Mesenchymal stem cell (in vitro differentiated cells and primary cell): ENCODE results near the gene BICRAL.
"Not testable (repeated sequence)": the region's sequence is repeated elsewhere in the genome, so short reads cannot be mapped to it uniquely, and the experiment has no call there.

Source experiments
- DNase-seq: peaks from one replicate; pipeline ENCODE4 v3.0.0-alpha.2; 2013
- H2AFZ ChIP-seq: one replicate; pipeline ENCODE4 v1.6.1; 2013; ENCODE audit warnings: low read depth, mild to moderate bottlenecking, control low read depth, inconsistent platforms, low read length, moderate library complexity
- H2AK5ac ChIP-seq: 2 replicates; pipeline ENCODE4 v1.6.1; 2013; ENCODE audit warnings: low read length, moderate library complexity, mild to moderate bottlenecking, inconsistent platforms; ENCODE audit not compliant: severe bottlenecking
- H2BK120ac ChIP-seq: one replicate; pipeline ENCODE4 v1.6.1; 2013; ENCODE audit warnings: low read depth, mild to moderate bottlenecking, inconsistent platforms, low read length, moderate library complexity
- H2BK12ac ChIP-seq, 2 experiments: one replicate each; pipeline ENCODE4 v1.6.1; 2013; ENCODE audit warnings: inconsistent platforms in 2 of 2, low read length in 2 of 2, mild to moderate bottlenecking in 2 of 2, moderate library complexity in 2 of 2, control low read depth in 1 of 2
- H2BK15ac ChIP-seq: one replicate; pipeline ENCODE4 v1.6.1; 2013; ENCODE audit warnings: mild to moderate bottlenecking, low read depth, inconsistent platforms; ENCODE audit not compliant: poor library complexity, severe bottlenecking
- H2BK5ac ChIP-seq: 2 replicates; pipeline ENCODE4 v1.6.1; 2013; ENCODE audit warnings: low read depth, mild to moderate bottlenecking, low read length, control low read depth, inconsistent platforms; ENCODE audit not compliant: poor library complexity, severe bottlenecking
- H3K14ac ChIP-seq, 2 experiments: one replicate each; pipeline ENCODE4 v1.6.1; 2013; ENCODE audit warnings: inconsistent platforms in 2 of 2, low read length in 2 of 2, control low read depth in 1 of 2, mild to moderate bottlenecking in 1 of 2, moderate library complexity in 1 of 2
- H3K18ac ChIP-seq, 2 experiments: one replicate each; pipeline ENCODE4 v1.6.1; 2013; ENCODE audit warnings: inconsistent platforms in 2 of 2, low read length in 2 of 2, control low read depth in 1 of 2, low read depth in 1 of 2, mild to moderate bottlenecking in 1 of 2
- H3K23ac ChIP-seq, 2 experiments: one replicate each; pipeline ENCODE4 v1.6.1; 2013; ENCODE audit warnings: inconsistent platforms in 2 of 2, low read length in 2 of 2, mild to moderate bottlenecking in 2 of 2, moderate library complexity in 2 of 2, control low read depth in 1 of 2
- H3K27ac ChIP-seq: 2 replicates; pipeline ENCODE4 v1.5.1; 2013; ENCODE audit warnings: mild to moderate bottlenecking, moderate library complexity, low read length, control low read depth, inconsistent platforms; ENCODE audit not compliant: poor library complexity, severe bottlenecking
- H3K27me3 ChIP-seq, 2 experiments: 2 replicates each; pipeline versions ENCODE4 v1.6.1 to v1.7.0; 2013; ENCODE audit warnings: low read length in 2 of 2, mild to moderate bottlenecking in 2 of 2, moderate library complexity in 2 of 2, control low read depth in 1 of 2, inconsistent platforms in 1 of 2; ENCODE audit not compliant: control insufficient read depth in 1 of 2, insufficient read depth in 1 of 2
- H3K36me3 ChIP-seq, 2 experiments: 2 replicates each; pipeline versions ENCODE4 v1.6.1 to v1.7.0; 2013; ENCODE audit warnings: low read length in 2 of 2, control low read depth in 1 of 2, inconsistent platforms in 1 of 2, low read depth in 1 of 2, mild to moderate bottlenecking in 1 of 2; ENCODE audit not compliant: insufficient read depth in 2 of 2, control insufficient read depth in 1 of 2
- H3K4ac ChIP-seq, 2 experiments: one replicate each; pipeline ENCODE4 v1.6.1; 2013; ENCODE audit warnings: inconsistent platforms in 2 of 2, low read length in 2 of 2, mild to moderate bottlenecking in 2 of 2, moderate library complexity in 2 of 2, control low read depth in 1 of 2, low read depth in 1 of 2
- H3K4me1 ChIP-seq: 2 replicates; pipeline ENCODE4 v1.6.1; 2013; ENCODE audit warnings: low read depth, low read length, control low read depth; ENCODE audit not compliant: control insufficient read depth, insufficient read depth
- H3K4me2 ChIP-seq: 2 replicates; pipeline ENCODE4 v1.6.1; 2013; ENCODE audit warnings: low read length, mild to moderate bottlenecking, inconsistent platforms; ENCODE audit not compliant: poor library complexity, severe bottlenecking
- H3K4me3 ChIP-seq, 2 experiments: 2 replicates each; pipeline versions ENCODE4 v1.5.1 to v1.7.0; 2013; ENCODE audit warnings: low read length in 2 of 2, mild to moderate bottlenecking in 2 of 2, control low read depth in 1 of 2, low read depth in 1 of 2; ENCODE audit not compliant: insufficient read depth in 1 of 2
- H3K79me1 ChIP-seq: replicated peaks from 2 replicates; pipeline ENCODE4 v1.6.1; 2013; ENCODE audit warnings: mild to moderate bottlenecking, control low read depth, low read length, inconsistent platforms; ENCODE audit not compliant: poor library complexity, severe bottlenecking
- H3K9ac ChIP-seq: 2 replicates; pipeline ENCODE4 v1.7.0; 2013; ENCODE audit warnings: mild to moderate bottlenecking, low read length, moderate library complexity
- H3K9me3 ChIP-seq: 2 replicates; pipeline ENCODE4 v1.7.0; 2013; ENCODE audit warnings: mild to moderate bottlenecking, low read length; ENCODE audit not compliant: control insufficient read depth
- H4K8ac ChIP-seq: one replicate; pipeline ENCODE4 v1.6.1; 2013; ENCODE audit warnings: inconsistent platforms, mild to moderate bottlenecking, low read length, moderate library complexity
- H4K91ac ChIP-seq: one replicate; pipeline ENCODE4 v1.6.1; 2013; ENCODE audit warnings: mild to moderate bottlenecking, low read length, inconsistent platforms
- WGBS: methylation state at CpG from one replicate; pipeline ENCODE4 v1.1.7; 2013; ENCODE audit warnings: mixed read lengths; 5-methylcytosine and 5-hydroxymethylcytosine counted together

Gene BICRAL

DNA sequence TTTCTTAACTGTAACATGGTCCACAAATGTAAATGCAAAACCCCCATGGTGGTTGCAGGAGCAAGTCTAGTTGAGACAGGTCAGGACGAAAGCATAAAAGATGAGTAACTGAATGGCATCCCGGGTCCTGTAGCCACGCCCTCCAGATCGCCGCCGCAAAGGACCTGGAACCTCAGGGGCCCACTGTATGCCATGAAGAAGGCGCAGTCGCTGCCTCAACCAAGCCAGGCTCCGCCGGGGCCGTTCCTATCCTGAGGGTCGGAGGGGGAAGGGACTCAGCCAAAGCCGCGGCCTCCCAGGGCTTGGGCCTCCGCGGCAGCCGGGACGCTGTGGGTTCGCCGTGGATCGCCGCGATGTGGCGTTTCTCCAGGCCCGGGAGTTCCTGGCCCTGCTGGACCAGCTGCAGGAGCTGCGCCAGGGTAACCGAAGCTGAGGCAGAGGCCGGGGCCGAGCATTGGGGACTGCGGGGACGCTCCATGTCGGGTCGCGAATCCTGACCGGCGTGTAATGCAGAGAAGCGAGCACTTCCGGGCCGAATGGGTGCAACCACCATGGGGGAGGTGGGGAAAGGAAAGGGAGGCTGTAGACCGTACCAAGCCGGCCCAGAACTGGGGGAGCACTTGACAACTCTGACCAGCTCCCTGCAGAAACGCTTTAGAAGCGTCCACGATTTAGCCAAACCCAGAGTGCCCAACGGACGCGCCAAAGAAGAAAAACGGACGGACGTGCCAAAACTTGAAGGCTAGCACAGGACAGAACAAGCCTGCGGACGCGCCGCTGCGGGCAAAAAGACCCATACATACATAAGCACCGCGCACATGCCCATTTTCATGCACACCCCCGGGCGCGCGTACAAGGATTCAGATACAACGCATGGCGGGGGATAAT, 108.7 kb downstream of the BICRAL start:
- Histone ChIP-seq H3K79me1 (peaks cover 3% of the 10 kb centered on the region), H3K4me2 (peak overlapping the region; percentile 76), H3K23ac (peak overlapping the region in 1 of 2 experiments; percentile 96), H4K8ac (peak overlapping the region; percentile 90), H3K27me3 (no peaks in the 10 kb centered on the region), H2BK120ac (peak overlapping the region; percentile 29), H2AFZ (peak overlapping the region; percentile 81), H3K4ac (peak overlapping the region; percentile 83 to 93), H3K18ac (peak overlapping the region; percentile 94 to 98), H3K36me3 (peaks cover 12 to 20% of the 10 kb centered on the region in 2 experiments), H2BK5ac (peak overlapping the region; percentile 82), H3K9me3 (no peaks in the 10 kb centered on the region), H2AK5ac (no peak overlapping the region), H2BK15ac (no peak overlapping the region), H3K4me3 (peak overlapping the region; percentile 88 to 96), H3K9ac (peak overlapping the region; percentile 99), H4K91ac (peak overlapping the region; percentile 95), H3K4me1 (peaks cover 6% of the 10 kb centered on the region), H2BK12ac (no peak overlapping the region), H3K27ac (peak overlapping the region; percentile 98), H3K14ac (peak overlapping the region in 1 of 2 experiments; percentile 97)
- DNase-seq, result peak; percentile 97
- 4% methylated on average over 63 of the region's 63 CpGs for WGBS

DNA sequence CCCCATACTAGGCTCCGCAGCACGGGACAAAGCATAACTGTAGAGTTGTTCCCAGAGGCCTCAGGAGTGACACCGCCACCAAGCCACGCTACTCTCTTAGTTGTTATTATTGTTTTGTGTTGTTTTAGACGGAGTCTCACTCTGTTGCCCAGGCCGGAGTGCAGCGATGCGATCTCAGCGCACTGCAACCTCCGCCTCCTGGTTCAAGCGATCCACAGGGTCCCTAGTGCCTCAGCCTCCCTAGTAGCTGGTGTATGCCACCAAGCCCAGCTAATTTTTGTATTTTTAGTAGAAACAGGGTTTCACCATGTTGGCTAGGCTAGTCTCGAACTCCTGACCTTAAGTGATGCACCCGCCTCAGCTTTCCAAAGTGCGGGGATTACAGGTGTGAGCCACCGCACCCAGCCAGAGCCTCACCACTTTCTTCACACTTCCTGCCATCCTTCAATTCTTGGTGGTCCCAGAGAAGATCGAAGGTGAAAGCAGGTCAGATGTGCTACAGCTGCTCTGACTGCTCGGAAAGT, 109.4 kb downstream of the BICRAL start:
- Histone ChIP-seq H4K91ac (peak overlapping the region; percentile 29), H3K36me3 (peaks cover 5 to 13% of the 10 kb centered on the region in 2 experiments), H3K27ac (peak overlapping the region; percentile 98), H2BK120ac (no peak overlapping the region), H3K4me1 (peaks cover 6% of the 10 kb centered on the region), H3K4me2 (peak overlapping the region; percentile 76), H2AK5ac (no peak overlapping the region), H3K4me3 (peak overlapping the region; percentile 88 to 96), H3K9me3 (no peaks in the 10 kb centered on the region), H3K14ac (no peak overlapping the region), H2BK5ac (no peak overlapping the region), H3K79me1 (peaks cover 1% of the 10 kb centered on the region), H2BK15ac (no peak overlapping the region), H3K4ac (peak overlapping the region in 1 of 2 experiments; percentile 33), H3K23ac (no peak overlapping the region), H3K18ac (peak overlapping the region; percentile 48 to 71), H4K8ac (peak overlapping the region; percentile 82), H2BK12ac (peak overlapping the region in 1 of 2 experiments; percentile 4), H3K9ac (peak overlapping the region; percentile 99), H2AFZ (peak overlapping the region; percentile 67), H3K27me3 (no peaks in the 10 kb centered on the region)
- DNase-seq, result no peak
- WGBS, result 85% methylated on average over 17 of the region's 17 CpGs

GRCh38 chr6:42894041-42894828, 112.4 kb downstream of the BICRAL start:
- not testable (repeated sequence) for H2BK15ac ChIP-seq, H3K4me2 ChIP-seq, H3K4ac ChIP-seq, H3K4me1 ChIP-seq, H3K27ac ChIP-seq, H3K9me3 ChIP-seq, H3K18ac ChIP-seq, H2AFZ ChIP-seq, H3K23ac ChIP-seq, H3K27me3 ChIP-seq, H4K91ac ChIP-seq, H2BK5ac ChIP-seq, H4K8ac ChIP-seq, H2AK5ac ChIP-seq, H3K36me3 ChIP-seq, DNase-seq, H3K9ac ChIP-seq, H2BK12ac ChIP-seq, H3K79me1 ChIP-seq, H3K14ac ChIP-seq, H3K4me3 ChIP-seq, H2BK120ac ChIP-seq
- whole genome bisulfite sequencing, result 62% methylated on average over 19 of the region's 19 CpGs
